Stomach smooth muscle (tissue), 2 donors: ENCODE results near the gene TLK2.
"Not testable (repeated sequence)": the region's sequence is repeated elsewhere in the genome, so short reads cannot be mapped to it uniquely, and the experiment has no call there.

ENCODE experiments used
- H3K27ac ChIP-seq: one replicate; pipeline ENCODE4 v1.7.0; 2013; ENCODE audit warnings: mild to moderate bottlenecking, low read length, inconsistent platforms
- H3K27me3 ChIP-seq, 2 donors: one replicate each; pipeline ENCODE4 v1.7.0; 2013; ENCODE audit warnings: low read length in 2 of 2; ENCODE audit not compliant: insufficient read depth in 2 of 2, control insufficient read depth in 1 of 2
- H3K36me3 ChIP-seq, 2 donors: one replicate each; pipeline ENCODE4 v1.7.0; 2013; ENCODE audit warnings: low read length in 2 of 2; ENCODE audit not compliant: control insufficient read depth in 2 of 2, insufficient read depth in 2 of 2
- H3K4me1 ChIP-seq: one replicate; pipeline ENCODE4 v1.7.0; 2013; ENCODE audit warnings: low read length; ENCODE audit not compliant: control insufficient read depth, insufficient read depth
- H3K4me3 ChIP-seq, 2 donors: one replicate each; pipeline ENCODE4 v1.7.0; 2013; ENCODE audit warnings: low read length in 2 of 2
- H3K9ac ChIP-seq, 2 donors: one replicate each; pipeline ENCODE4 v1.7.0; 2013; ENCODE audit warnings: low read length in 2 of 2, mild to moderate bottlenecking in 1 of 2
- H3K9me3 ChIP-seq, 2 donors: one replicate each; pipeline ENCODE4 v1.7.0; 2013; ENCODE audit warnings: low read length in 2 of 2; ENCODE audit not compliant: control insufficient read depth in 2 of 2
- donor health status: healthy.
- donor health status: Pancreatic carcinoma.

Gene TLK2

GRCh38 chr17:62524077-62524476 lies 45.5 kb downstream of the TLK2 start:
- not testable (repeated sequence) for H3K27ac ChIP-seq, H3K9me3 ChIP-seq, H3K27me3 ChIP-seq, H3K36me3 ChIP-seq, H3K4me3 ChIP-seq, H3K9ac ChIP-seq, H3K4me1 ChIP-seq

- H3K4me3 ChIP-seq, H3K9me3 ChIP-seq, H3K27me3 ChIP-seq, H3K36me3 ChIP-seq, H3K4me1 ChIP-seq, H3K9ac ChIP-seq, H3K27ac ChIP-seq: not testable (repeated sequence)
Measured at GRCh38 chr17:62525317-62525716, 46.7 kb downstream of the TLK2 start.

DNA sequence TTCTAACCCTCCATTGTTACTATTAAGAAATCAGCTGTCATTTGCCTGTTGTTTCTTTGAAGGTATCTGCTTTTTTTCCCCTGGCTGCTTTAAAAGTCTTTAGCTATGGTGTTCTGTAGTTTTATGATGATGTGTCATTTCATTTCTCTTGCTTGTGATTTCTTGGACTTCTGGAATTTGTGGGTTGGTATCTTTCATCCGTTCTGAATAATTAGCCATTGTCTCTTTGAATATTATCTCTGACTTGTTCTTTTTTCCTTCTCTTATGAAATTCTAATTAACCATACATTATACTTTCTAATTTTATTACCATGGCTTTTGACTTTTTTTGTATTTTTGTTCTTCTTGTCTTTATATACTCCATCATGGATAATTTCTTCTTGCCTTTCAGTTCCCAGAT lies 52.3 kb downstream of the TLK2 start:
- not testable (repeated sequence) for H3K4me3 ChIP-seq, H3K27me3 ChIP-seq, H3K9ac ChIP-seq, H3K4me1 ChIP-seq, H3K27ac ChIP-seq, H3K9me3 ChIP-seq, H3K36me3 ChIP-seq

- H3K4me3 ChIP-seq, H3K9ac ChIP-seq, H3K9me3 ChIP-seq, H3K4me1 ChIP-seq, H3K27me3 ChIP-seq, H3K27ac ChIP-seq: not testable (repeated sequence)
- peaks cover 3 to 11% of the 10 kb centered on the region in 2 donors for H3K36me3 ChIP-seq
Measured at GRCh38 chr17:62536557-62536956, 57.9 kb downstream of the TLK2 start.

DNA sequence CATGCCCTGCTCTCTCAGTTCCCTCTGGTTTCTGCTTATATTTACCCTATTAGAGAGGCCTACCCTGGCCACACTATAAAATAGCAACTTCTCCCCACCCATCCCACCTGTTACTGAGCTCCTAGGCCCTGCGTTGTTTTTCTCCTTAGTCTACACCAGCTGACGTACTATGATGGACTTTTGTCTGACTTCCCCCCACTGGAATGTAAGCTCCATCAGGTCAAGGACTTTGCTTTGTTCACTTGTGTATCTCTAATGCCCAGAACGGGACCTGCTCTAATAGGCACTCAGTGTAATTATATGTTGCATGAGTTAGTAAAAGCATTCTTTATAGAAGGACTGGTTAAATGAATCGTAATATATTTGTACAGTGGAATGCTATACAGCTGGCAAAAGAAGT lies 62.4 kb downstream of the TLK2 start:
- H3K27me3 ChIP-seq, H3K9me3 ChIP-seq: not testable (repeated sequence)
- peaks cover 3 to 11% of the 10 kb centered on the region in 2 donors for H3K36me3 ChIP-seq

DNA sequence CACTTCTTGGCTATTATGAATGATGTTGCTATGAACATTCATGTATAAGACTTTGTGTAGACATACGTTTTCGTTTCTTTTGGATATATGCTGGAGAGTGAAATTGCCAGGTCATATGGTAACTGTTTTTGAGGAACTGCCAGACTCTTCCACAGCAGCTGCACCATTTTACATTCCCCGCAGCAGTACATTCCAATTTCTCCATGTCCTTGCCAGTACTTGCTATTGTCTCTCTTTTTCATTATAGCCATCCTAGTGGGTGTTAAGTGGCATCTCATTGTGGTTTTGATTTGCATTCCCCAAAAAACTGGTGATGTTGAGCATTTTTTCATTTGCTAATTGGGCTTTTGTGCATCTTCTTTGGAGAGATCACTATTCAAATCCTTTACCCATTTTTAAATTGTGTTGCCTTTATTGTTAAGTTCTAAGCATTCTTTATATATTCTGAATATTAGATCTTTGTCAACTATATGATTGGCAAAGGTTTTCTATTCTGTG lies 64.7 kb downstream of the TLK2 start:
- not testable (repeated sequence) for H3K4me1 ChIP-seq, H3K9me3 ChIP-seq, H3K36me3 ChIP-seq, H3K27ac ChIP-seq, H3K9ac ChIP-seq, H3K4me3 ChIP-seq, H3K27me3 ChIP-seq

More for the DNA sequence above, 62.4 kb downstream of the TLK2 start:
- not testable (repeated sequence) for H3K9ac ChIP-seq, H3K27ac ChIP-seq, H3K4me3 ChIP-seq, H3K4me1 ChIP-seq

GRCh38 chr17:62546066-62546465 lies 67.4 kb downstream of the TLK2 start:
- H3K27me3 ChIP-seq, H3K27ac ChIP-seq, H3K36me3 ChIP-seq, H3K9me3 ChIP-seq, H3K4me3 ChIP-seq, H3K4me1 ChIP-seq, H3K9ac ChIP-seq: not testable (repeated sequence)

DNA sequence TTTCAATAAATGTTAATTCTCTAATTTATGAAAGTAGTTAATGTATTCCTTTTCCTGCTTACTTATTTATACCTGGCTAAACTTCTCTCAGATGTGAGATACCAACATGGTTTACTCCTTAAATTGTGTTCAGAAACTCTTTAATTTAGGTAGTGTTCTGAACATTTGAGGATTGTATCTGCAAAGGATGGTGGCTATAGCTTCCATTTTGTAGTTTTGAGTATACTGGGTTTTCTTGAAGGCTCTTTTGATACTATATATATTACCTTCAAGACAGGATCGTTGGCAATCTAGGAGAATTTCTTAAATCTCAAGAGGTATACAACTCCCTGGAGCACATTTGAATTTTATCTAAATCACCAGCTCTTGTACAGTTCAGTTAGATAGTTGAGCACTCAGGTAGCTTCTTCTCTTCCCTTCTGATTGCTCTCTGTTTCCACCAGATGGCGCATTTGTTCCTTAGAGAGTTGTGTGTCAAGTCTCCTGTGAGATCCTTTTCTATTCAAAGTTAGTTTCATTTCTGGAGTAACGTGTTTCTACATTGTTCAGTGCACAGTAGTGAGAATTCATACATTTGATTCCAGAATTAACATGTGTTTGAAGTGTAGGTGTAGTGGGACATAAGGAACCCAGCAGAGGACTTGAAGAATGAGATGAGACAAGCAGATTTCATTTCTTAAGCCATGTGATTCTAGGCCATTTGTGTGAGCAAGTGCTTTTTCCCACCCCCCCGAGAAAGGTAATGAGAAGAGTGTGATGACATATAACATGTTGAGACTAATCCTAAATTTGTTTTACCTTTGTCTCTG lies 74.4 kb downstream of the TLK2 start:
- not testable (repeated sequence) for H3K4me1 ChIP-seq, H3K9ac ChIP-seq, H3K4me3 ChIP-seq, H3K36me3 ChIP-seq, H3K9me3 ChIP-seq, H3K27ac ChIP-seq, H3K27me3 ChIP-seq

DNA sequence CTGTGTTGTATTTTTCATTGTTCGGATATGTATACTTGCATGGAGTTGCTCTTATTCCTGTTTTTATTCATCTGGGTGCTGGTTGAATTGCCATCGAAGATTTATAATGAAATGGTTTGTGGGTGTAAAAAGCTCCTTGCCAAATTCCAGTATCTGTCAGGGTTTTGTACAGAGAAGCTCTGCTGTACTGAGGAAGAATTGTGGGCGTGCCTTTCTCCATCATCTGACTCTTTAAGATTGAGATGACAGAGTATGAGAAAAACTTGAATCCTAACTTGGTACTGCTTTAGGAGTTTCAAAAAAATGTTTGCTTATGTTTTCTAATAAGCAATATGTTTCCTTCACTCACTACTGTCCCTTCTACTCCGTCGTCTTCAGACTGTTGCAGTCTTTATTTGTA lies 78.9 kb downstream of the TLK2 start:
- not testable (repeated sequence) for H3K27me3 ChIP-seq, H3K9ac ChIP-seq, H3K4me1 ChIP-seq, H3K9me3 ChIP-seq, H3K4me3 ChIP-seq, H3K36me3 ChIP-seq, H3K27ac ChIP-seq

- not testable (repeated sequence) for H3K4me3 ChIP-seq, H3K9me3 ChIP-seq, H3K27ac ChIP-seq, H3K4me1 ChIP-seq, H3K36me3 ChIP-seq, H3K27me3 ChIP-seq, H3K9ac ChIP-seq
Measured at GRCh38 chr17:62558941-62559340, 80.3 kb downstream of the TLK2 start.

- H3K27ac ChIP-seq, H3K9ac ChIP-seq, H3K27me3 ChIP-seq, H3K4me1 ChIP-seq, H3K36me3 ChIP-seq, H3K4me3 ChIP-seq, H3K9me3 ChIP-seq: not testable (repeated sequence)
Measured at GRCh38 chr17:62560971-62561370, 82.3 kb downstream of the TLK2 start.
